ENCODE results near the gene SLAMF1.

Gene SLAMF1

DNA sequence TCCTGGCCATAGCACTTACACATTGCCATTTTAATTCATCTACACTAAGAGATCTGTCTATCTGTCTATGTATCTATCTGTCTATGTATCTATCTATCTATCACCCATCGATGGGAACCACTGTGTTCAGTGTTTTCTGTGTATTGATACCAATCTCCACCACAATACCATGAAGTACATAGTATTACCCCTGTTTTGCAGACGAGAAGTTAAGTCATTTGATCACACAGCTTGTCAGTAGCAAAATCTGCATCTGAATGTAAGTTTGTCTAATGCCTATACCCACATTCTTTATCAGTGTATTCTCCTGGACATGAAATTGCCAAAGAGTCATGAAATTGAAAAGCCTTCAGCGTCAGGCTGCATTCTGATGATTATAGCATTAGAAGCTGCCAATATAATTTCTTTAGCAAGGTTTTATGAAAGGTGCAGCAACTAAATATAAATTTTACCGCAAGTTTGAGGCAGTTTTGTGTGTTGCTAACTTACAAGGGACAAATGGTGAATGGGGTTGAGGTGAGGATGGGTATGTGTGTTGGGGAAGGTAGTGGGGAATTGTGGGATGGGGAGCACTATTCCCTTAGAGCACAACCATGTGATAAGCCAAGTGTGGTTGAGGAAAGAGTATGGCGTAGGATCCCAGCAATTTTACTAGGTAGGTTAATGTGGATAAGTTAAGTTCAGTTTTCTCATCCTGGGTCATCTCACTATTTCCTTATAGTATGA lies 24.2 kb downstream of the SLAMF1 start:
- DNase-seq: no peak

DNA sequence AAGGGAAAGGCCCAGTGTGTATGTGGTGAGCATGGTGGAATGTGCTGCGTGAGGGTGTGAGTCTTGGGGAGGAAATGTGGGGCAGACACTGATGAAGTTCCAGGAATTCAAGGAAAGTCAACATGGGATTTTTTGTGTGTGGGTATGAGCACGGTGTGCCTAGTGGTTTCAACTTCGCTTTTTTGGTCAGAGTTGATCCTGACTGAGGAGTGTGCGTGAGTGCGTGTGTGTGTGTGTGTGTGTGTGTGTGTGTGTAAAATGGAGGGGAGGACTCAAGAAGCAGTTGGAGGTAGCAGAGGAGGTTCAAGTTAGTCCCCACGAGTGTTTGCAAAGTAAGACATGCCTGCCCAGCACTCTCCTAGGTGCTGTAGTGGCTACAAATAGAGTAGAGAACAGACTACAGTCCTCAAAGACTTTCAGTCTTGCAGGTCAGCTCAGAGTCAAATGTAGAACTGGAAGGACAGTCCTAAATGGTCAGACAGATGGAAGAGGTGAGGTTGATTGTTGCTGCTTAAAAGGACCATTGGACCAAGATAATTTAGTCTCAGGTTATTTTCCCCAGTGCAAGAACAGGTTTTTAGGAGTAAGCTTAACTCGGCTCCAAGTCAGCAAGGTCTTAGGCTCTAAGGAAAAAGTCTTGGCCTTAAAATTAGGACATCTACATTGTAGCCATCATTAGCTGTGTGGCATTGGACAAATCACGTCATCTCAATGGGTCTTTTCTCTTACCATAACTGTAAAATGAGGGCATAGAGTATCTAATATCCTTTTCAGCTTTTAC lies 25.0 kb downstream of the SLAMF1 start:
- DNase-seq: no peak

DNA sequence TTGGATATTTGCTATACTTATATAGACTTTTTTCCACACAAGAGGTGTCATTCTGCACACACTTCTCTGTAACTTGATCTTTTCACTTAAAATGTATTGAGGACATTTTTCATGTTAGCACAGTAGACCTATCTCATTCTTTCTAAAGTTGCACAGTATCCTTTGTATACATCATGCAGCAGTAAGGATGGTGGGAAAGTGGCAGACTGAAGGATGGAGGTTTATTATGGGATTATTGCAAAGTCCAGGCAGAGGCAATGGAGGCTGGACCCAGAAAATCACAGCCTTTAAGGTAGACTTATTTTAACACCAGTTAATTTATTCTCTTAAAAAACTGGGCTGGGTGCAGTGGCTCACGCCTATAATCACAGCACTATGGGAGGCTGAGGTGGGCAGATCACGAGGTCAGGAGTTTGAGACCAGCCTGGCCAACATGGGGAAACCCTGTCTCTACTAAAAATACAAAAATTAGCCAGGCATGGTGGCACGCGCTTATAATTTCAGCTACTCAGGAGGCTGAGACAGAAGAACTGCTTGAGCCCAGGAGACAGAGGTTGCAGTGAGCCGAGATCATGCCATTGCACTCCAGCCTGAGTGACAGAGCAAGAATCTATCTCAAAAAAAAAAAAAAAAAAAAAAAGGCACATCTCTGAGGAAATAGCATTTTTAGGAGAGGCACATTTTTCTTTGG lies 25.8 kb downstream of the SLAMF1 start:
- no peak for DNase-seq

DNA sequence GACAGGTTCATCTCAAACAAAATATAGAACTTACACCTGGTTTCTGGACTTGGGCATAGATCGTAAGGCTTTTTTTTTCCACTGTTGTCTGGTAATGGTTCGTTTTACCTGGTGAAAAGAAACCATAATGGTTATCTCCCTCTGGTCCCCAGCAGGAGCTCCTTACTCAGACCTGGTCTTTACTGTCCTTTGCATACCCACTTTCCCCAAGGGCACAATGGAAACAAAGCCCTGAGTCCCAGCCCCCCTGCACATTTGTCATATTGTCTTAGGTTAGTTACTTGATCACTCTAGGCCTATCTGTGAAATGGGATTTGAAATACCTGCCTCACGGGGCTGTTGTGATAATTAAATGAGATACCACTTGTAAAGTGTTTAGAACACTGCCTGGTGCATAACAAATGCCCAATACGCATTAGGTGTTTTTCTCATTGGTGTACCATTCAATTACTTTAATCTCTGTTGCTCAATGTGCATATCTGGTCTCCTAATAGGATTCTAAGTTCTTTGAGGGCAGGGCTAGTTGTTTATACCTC lies 27.0 kb downstream of the SLAMF1 start:
- DNase-seq: no peak

DNA sequence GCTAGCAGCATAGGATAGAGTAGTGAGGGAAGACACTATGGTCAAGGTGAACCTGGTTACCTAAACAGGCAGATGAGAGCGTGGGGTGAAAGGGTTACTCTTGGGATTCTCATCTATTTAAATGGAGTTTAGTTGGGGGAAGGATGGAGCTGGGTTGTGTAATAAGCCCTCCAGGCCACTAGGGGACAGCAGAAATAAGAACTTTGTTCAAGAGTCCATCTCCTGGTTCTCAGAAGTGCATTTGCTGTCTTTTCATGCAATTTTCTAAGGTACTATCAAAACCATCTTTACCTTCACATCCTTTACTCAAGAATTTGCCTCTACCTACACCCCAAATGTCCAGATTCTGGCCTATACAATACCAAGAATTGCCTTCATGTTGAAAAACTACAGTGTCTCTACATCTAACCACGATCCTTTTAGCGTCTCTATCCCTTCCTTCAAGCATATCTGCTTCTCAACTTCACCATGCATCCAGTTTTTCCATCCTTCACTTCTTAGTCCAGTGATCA lies 28.0 kb downstream of the SLAMF1 start:
- DNase-seq: no peak

DNA sequence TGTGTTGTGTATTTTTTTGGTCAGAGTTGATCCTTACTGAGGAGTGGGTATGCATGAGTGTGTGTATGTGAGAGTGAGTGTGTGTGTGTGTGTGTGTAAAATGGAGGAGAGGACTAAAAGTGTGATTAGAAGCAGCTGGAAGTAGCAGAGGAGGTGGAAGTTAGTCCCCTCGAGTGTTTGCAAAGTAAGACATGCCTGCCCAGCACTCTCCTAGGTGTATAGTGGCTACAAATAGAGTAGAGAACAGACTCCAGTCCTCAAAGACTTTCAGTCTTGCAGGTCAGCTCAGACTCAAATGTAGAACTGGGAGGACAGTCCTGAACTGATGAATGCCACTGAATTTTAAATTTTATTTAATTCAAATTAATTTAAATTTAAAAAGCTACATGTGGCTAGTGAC lies 28.5 kb downstream of the SLAMF1 start:
- no peak for DNase-seq

DNA sequence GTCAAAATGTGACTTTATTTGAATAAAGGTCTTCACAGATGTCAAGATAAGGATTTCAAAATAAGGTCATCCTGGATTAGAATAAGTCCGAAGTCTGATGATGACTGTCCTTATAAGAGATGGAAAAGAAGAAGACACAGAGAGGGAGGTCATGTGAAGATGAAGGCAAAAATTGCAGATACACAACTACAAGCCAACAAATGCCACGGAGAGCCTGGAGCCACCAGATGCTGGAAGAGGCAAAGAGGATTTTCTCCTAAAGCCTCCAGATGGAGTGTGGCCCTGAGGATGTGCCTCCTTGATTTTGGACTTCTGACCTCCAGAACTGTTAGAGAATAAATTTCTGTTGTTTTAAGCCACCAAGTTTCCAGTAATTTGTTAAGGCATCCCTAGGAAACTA lies 31.2 kb downstream of the SLAMF1 start:
- no peak for DNase-seq

DNA sequence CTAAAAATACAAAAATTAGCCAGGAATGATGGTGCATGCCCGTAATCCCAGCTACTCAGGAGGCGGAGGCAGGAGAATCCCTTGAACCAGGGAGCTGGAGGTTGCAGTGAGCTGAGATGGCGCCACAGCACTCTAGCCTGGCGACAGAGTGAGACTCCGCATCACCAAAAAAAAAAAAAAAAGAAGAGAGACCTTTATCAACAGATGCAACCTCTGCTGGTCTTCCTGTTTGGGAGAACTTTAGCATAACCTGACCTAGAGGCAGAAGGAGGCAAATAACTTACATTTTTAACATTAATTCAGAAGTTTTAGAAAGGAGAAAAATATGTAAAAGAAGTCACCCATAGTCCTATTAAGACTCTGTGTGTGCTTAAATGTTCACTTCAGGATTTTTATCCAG lies 32.4 kb downstream of the SLAMF1 start:
- DNase-seq: no peak

DNA sequence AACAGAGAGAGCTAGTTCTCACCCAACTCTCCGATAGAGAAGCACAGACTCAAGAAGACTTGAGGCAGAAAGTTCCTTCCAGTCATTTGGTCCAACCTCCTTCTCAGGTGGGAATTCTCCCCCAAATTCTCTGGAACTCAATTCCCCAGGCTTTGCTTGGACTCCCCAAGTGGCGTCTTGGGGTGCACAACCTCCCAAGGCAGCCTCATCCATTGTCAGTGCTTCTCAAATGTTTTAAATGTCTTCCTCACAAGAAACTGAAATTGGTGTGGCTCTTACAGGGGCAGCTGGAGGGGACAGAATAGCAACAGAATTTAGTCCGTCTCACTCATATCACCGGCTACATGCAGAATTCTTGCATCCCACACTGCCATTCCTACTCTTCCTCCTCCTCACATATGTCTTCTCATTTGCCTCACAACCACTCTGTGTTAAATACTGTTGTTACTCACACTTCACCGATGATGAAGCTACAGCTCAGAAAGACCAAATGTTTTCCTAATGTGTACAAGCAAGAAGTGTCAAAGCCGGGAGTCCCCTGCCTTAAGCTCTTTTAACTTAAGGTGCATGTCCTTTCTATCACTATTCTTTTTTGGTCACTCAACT lies 34.1 kb downstream of the SLAMF1 start:
- no peak for DNase-seq

DNA sequence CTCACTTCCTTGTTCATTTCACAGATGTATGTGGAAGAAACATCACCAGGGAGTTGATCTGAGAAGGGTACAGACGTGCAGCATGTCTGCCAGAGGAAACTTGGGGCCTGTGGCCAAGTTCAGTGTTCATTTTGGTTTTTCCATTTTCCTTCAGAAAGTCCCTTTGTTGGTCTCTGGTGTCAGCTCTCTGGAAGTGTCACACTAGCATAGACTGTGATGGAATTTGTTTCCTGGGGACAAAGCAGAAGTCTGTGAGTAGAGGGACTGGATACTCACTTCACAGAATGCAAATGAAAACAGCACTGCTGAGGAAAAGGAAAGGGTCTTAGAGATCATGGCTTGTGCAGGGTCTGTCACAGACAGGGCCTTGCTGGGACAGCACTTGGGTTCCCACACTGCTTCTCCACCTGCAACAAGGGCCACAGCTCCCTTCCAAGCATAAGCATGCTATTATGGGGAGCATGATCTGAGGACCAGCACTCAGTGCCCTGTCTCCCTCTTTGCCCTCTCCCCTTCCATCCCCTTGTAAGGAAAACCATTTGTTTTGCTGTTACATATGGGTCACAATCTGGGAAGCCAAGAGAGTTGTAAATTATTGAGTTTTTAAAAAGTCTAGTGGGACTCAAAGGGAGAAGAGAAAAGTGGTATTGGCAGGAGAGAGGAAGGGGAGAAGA lies 36.1 kb downstream of the SLAMF1 start:
- DNase-seq: no peak

DNA sequence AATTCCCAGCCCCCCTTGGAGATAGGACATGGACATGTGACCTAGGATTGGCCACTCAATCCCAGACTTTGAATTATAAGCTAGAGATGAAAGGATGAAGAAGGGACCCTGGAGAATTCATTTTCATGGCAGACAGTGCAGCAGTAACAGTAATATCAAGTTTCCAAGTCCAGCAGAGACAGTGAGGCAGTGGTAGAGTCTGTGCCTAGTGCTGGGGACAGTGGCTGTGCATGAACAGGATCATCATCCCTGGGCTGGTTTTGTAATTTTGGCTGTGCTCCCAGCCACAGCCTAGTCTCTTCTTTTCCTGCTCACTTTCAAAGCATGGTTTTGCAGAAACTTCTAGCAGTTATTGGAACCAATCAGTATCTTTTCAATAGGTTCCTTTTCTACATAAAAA lies 37.9 kb downstream of the SLAMF1 start:
- DNase-seq: no peak

DNA sequence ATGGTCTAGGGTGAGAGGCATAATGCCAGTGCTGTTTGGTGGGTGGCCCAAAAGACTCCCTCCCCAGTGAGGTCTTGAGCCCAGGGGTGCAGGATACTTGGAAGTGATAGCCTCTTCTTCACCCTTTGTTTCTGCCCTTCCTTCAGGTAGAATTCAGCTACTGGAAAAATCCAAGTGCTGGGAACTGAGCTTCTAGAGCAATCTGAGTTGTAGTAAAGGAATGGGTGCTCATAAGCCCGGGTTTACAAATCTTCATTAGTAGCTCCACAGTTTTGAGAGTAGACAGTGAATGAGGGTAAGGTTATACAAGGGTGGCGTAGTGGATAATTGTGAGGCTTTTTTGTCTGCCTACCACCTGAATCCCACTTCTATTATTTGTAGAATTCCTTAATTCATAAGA lies 38.3 kb downstream of the SLAMF1 start:
- DNase-seq: no peak

DNA sequence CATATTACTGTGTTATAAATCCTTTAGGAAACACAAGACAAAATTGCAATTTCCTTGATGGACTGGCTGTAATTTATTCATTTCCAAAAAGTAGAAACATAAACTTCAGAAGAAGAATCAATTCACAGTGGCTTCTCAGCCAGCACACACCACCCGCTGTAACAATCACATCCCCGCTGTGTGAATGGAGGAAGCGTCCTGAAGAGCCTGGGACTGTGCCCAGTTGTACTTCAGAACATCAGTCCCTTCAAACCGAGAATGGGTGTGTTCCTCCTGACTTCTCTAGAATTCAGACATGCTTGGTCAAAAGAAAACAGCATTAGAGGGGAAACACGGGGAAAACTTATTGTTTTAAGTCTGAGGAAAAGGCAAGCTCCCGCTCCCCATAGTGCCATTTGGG lies 38.8 kb downstream of the SLAMF1 start:
- no peak for DNase-seq

DNA sequence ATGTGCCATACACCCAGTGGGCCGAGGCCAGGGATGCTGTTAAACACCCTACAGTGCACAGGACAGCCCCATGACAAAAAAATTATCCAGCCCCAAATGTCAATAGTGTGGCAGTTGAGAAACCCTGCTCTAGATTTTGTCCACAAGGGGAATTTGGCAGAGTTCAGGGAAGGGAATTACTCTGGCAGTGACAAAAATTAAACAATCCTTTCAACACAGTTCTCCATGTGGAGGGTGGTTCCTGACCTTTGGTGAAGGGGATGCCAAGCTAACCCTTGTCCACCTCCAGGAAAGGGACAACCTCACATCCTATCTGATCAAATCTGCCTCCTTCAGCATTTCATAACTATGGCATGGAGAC lies 39.2 kb downstream of the SLAMF1 start:
- no peak for DNase-seq

DNA sequence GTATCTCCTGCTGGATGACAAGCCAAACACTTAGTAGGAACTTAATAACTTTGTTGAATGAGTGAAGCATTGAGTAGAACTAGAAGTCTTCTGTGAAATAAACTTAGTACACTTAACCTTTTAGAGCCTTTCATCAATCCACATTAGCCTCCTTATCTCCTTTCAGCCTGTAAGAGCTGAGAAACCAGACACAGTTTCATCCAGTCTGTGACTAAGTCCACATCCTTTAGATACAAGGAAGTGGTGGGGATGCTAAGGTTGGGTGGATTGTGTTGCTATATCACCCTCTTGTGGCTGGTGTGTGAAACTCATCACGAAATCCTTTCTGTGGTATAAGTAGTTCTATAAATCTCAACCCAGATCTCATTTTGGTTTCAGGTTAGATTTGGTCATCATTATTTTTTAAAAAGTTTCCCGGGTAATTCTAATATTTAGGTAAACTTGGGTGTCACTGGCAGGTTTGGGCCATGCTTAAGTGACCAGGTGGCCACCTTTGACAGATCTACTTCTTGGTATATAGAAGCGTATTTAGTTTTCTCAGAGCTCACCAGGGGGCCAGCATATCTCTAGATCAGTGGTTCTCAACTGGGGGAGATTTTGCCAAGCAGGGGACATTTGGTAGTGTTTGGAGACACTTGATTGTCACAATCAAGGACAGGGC lies 39.7 kb downstream of the SLAMF1 start:
- peak in 2 of 14 donors; percentile 4 to 55 for DNase-seq

DNA sequence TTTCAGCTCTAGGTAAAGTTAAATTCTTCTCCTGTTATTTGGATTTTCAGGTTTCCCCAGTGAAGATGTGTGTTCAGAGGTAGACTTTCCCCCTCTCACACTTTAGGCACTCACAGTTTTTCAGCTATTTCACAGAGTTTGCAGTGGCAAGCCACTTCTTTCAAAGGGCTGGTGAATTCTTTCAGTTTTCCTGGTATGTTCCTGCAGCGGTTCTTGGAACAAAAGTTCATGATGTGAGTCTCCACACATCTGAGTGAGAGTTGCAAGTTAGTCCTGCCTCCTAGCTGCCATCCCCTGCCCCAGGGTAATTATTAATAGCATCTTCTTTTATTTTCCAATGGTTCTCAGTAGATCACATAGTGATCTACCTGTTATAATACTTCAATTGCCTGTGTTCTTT lies 40.2 kb downstream of the SLAMF1 start:
- no peak for DNase-seq

DNA sequence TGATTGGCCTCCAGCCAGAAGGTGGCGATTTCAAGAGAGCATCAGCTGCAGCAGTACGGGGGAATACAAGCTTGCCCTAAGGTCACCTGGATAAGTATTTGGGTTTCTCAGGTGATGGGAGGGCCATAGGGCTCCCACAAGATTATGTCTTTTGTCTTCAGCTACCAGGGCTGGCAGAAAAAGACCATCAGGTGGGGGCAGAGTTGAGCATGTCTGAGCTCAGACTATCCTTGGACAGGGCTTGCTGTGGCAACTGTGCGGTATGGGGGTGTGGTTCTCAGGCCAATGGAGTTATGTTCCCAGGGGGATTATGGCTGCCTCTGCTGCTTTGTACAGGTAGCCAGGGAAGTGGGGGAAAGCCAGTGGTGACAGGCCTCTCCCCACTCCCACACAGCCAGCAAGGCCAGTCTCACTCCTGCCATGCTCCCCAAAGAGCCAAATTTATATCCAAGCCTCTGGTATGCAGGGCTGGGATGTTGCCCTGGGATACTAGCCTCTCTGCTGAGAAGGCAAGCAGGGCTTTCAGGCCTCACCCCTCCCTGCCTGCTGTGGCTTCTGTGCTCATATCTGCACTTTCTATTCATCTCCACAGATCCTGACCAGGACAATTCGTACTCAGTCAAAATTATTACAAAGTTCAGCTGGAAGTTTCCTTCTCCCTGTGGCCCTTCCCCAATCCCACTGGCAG lies 40.9 kb downstream of the SLAMF1 start:
- DNase-seq: no peak

DNA sequence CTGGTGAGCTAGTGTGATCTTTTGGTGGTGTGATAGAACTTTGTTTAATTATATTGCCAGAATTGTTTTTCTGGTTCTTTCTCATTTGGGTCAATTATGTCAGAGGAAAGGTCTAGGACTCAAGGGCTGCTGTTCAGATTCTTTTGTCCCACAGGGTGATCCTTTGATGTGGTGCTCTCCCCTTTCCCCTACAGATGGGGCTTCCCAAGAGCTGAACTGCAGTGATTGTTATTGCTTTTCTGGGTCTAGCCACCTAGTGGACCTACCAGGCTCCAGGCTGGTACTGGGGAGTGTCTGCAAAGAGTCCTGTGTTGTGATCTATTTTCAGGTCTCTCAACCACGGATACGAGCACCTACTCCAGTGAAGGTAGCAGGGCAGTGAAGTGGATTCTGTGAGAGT lies 41.6 kb downstream of the SLAMF1 start:
- no peak for DNase-seq

DNA sequence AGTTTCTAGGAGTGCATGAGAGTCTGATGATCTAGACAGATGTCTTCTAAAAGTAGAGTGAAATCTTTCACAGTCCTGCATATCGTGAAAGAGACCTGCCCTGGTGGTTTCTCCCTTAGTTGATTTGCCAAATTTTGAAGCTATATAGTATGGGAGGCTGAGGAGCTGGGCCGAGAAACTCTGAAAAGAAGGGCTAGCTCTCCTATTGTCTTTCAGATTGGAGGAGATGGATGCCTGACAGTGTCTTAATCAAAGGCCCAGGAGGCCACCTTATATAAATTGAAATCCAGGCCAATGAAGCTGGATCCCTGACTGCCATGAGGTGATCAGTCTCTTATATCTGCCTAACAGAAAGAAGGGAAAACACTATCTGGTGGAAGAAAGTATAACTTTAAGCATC lies 49.1 kb downstream of the SLAMF1 start:
- no peak for DNase-seq

DNA sequence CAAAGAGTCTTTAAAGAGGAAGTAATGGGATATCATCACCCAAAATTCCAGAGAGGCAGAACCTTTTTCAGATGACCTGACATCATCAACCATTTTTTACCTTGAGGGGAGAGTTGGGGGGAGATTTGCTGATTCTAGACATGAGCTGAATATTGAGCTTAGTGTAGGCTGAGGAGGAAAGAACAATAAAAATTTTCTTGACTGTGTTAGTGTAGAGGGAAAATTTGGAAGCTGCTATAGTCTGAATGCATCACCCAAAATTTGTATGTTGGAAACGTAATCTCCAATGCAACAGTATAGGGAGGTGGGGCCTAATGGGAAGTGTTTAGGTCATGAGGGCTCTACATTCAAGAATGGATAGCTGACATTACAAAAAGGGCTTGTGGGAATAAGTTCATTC lies 49.8 kb downstream of the SLAMF1 start:
- DNase-seq: no peak

DNA sequence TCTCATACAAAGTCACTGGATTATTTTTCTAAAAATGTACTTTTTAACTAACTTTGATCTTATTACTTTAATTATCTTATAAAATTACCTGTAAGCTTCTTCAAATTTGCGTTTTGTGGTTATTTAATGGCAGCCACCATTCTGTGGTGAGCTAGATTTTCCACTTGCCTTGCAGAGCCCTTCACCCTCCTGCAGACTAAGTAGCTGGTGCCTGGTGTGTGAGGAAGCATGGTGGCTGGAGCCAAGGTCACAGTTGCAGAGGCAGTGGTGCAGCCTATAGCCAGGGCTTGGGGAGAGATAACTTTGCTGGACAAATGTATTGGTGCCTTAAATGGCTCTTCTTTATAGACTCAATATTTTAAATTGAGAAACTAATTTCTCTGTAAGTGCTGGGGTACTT lies 56.4 kb downstream of the SLAMF1 start:
- no peak for DNase-seq
